Measurements from ENCODE around the gene PAXIP1.

DNA sequence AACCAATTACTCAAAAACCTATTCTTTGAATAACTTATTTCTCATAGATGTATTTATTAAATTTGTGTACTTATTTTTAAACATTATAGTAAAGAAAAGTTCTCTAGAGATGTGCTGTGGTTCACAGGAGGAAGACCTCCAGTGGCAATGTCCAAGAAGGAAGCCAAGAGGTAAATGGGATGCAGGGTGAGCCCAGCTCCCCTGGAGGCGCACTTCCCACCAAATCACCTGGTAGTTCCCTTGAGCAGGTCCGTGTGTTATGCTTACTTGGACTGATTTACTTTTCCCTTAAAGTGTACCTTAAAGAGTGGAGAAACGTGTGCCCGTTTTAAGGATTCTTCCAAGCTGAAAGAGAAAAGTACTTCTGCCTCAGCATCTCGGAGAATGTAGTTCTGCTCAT lies 55.3 kb downstream of the PAXIP1 start:
- TF ChIP-seq, protein P1, sequence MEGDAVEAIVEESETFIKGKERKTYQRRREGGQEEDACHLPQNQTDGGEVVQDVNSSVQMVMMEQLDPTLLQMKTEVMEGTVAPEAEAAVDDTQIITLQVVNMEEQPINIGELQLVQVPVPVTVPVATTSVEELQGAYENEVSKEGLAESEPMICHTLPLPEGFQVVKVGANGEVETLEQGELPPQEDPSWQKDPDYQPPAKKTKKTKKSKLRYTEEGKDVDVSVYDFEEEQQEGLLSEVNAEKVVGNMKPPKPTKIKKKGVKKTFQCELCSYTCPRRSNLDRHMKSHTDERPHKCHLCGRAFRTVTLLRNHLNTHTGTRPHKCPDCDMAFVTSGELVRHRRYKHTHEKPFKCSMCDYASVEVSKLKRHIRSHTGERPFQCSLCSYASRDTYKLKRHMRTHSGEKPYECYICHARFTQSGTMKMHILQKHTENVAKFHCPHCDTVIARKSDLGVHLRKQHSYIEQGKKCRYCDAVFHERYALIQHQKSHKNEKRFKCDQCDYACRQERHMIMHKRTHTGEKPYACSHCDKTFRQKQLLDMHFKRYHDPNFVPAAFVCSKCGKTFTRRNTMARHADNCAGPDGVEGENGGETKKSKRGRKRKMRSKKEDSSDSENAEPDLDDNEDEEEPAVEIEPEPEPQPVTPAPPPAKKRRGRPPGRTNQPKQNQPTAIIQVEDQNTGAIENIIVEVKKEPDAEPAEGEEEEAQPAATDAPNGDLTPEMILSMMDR (IDR thresholded peaks at IDR 0.05) = no peak
- TF ChIP-seq POLR2A (IDR thresholded peaks at IDR 0.05) = no peak

All from esophagus squamous epithelium (tissue), 4 donors.